Measurements from ENCODE around the gene RPS6KA5.
"Not testable (repeated sequence)": the region's sequence is repeated elsewhere in the genome, so short reads cannot be mapped to it uniquely, and the experiment has no call there.

RPS6KA5 gene

DNA sequence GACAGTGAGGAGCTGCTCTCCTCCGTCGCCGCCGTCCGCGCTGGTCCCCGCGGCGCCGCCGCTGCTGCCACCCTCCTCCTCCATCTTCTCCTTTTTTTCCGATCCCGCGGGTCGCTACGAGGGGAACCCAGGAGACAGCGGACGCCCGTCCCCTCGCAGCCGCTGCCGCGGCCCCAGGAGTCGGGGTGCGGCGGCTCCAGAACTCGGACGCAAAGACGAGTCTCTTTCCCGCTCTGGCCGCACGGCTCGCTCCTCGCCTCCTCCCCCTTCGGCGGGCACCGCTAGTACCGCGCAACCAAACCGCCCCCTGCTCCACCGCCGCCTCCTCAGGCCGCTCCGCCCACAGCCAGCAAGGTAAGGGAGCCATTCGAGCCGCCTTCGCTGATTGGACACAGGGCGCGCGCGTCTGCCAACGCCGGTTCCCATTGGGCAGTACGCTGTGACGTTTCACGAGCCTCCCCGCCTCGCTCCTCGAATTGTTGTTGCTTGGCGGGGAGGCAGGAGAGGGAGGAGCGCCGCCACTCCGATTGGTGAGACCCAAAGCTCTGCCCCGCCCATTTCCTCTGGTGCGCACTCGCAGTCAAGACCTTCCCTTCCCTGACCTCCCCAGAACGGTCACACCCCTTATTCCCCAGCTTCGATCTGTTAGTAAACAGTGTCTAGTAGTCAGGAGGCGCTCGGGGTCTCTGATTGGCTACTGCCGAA lies at the start of gene RPS6KA5:
RPS6KA5 (minus strand) TSS at position 291 of the 705 bp plus-strand sequence; CDS start at position 84, 207 bp downstream.
- DNase-seq = peak; percentile 97

GRCh38 chr14:91108941-91109611 lies 48.6 kb upstream of the RPS6KA5 start:
- no peak for DNase-seq

- DNase-seq = no peak
These were observed 42.7 kb upstream of the RPS6KA5 start for GRCh38 chr14:91103116-91103515.

DNA sequence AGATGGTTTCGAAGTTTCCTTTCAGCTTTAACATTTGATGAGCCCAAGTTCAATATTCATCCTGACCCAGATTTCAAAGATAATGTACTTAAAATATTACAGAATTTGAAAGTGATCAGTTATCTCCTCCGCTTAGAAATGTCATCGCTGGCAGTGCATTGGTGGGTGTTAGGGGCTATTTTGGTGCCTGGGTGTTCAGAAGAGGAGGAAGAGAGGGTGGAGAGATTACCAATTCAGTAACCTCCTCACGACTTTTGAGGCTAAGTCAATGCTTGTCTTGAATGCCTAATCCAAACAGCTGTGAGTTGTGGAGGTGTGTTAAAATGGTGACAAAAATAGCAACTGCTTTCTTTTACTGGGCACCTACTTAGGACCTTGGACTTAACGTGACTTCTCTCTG lies 39.7 kb upstream of the RPS6KA5 start:
- no peak for DNase-seq

GRCh38 chr14:91098591-91098990 lies 38.1 kb upstream of the RPS6KA5 start:
- DNase-seq = no peak

DNA sequence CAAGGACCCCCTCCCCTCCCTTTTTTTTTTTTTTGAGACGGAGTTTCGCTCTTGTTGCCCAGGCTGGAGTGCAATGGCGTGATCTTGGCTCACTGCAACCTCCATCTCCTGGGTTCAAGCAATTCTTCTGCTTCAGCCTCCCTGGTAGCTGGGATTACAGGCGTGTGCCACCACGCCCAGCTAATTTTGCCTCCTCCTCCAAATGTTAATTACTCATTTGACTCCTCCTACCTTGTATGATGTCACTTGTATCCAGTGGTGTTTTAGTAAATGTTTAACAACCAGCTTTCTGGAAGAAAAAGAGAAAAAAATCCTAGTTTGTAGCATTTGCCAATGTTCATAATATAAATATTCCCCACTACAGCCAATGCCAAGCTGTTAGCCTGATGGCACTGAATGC lies 37.2 kb upstream of the RPS6KA5 start:
- not testable (repeated sequence) for DNase-seq

DNA sequence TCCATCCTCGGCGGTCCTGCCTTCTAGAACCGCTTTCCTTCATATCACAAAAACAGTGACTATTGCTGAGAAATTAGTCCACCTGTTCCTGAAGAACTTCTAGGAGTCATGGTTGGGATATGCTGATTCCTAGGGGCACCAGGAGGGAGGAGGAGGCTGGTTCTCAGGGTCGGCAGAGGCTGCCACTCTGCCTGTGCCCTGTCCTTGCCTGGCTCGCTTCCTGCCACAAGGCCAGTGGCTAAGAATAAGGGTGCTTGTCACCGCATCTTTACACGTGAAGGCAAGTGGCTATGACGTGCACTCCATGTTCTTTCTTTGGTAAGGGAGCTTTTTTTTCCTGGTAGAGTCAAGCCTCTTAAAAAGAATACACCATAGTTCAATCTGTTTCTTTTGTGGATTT lies 34.7 kb upstream of the RPS6KA5 start:
- no peak for DNase-seq

- no peak for DNase-seq
These were observed 34.3 kb upstream of the RPS6KA5 start for GRCh38 chr14:91094772-91095171.

GRCh38 chr14:91093743-91094472 lies 33.5 kb upstream of the RPS6KA5 start:
- DNase-seq = not testable (repeated sequence)

- DNase-seq = no peak
These were observed 31.6 kb upstream of the RPS6KA5 start for GRCh38 chr14:91092073-91092472.

GRCh38 chr14:91090743-91091142 lies 30.3 kb upstream of the RPS6KA5 start:
- DNase-seq = no peak

GRCh38 chr14:91089958-91090535 lies 29.6 kb upstream of the RPS6KA5 start:
- DNase-seq = no peak

DNA sequence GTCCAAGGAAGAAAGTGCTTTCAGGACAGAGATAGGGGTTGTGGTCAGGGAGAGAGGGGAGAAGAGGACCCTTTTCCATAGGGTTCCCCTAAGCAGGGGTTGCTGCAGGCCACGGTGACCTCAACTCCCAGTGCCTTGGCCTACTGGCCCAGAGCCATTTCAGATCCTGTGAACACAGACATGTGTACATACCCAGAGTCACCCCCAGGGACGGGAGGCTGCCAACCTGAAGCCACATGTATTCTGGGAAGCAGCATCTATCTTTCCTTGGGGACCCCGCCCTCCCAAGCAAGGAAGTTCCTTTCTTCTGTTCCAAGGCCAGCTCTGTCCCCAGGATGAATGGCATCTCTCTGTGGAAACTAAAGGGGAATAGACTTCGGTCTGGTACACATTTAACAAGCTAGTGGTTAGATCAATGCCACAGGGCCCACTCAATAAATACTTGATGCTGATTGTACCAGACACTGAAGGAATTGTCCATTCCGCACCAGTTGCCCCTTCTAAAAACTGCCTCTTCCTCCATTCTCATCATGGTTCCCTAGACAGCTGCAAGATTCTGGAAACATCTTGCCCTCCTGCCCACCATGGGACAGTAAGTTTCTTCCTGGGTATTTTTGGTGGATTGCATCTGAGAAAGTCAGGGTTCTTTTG lies 28.3 kb upstream of the RPS6KA5 start:
- DNase-seq = no peak

DNA sequence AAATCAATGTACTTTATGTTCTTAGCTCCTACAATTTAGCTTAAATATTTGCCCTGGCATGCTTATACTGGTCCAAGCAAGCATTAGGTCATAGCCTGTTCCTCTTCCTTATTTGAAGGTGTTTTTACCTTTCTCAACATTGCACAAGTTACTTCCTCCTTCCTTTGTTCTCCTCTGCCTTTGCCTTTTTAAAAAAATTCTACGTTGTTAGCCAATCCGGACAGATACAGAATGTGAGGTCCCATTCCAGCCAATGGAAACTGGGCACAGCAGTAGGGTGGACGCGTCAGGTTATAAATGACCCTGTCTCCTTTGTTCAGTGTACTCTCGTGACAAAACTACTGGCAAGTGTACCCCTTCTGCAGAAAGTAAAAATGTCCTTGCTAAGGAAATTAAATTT lies 27.0 kb upstream of the RPS6KA5 start:
- not testable (repeated sequence) for DNase-seq

DNA sequence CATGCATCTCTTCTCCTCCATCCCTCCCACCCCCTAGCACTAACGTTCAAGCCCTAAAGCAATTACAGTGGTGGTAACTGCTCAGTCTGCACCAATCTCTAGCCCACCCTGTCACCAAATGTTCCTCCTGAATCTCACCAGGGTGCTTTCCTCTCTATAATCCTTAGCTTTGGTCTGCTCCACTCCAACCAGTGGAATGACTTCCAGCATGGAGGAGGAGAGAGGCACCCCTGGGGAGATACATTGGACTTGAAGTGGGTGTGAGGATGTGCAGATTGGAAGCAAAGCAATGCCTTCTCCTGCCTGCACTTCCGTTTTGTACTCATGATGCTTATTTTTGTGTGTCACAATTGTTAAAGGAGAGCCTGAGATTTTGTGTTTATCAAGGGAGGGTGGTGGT lies 24.1 kb upstream of the RPS6KA5 start:
- DNase-seq = no peak

DNA sequence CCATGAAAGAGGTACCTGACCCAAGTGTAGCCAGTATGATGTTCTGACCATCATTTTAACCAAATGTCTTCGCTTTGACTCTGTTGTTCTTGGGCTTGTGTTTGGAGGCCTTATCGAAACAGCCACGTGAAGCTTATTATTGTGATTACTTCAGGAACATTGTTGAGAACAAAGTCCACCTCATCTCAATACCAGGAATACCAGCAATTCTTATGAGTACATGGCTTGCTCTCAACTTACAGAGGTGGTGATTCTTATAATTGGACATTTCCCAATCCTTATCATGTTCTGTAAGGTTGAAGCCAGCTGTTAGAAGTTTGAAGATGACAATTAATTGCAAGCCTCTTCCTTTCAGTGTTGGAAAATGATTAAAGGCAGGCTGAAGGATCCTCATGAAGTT lies 21.8 kb upstream of the RPS6KA5 start:
- DNase-seq = no peak

- no peak for DNase-seq
These were observed 19.6 kb upstream of the RPS6KA5 start for GRCh38 chr14:91080071-91080470.

DNA sequence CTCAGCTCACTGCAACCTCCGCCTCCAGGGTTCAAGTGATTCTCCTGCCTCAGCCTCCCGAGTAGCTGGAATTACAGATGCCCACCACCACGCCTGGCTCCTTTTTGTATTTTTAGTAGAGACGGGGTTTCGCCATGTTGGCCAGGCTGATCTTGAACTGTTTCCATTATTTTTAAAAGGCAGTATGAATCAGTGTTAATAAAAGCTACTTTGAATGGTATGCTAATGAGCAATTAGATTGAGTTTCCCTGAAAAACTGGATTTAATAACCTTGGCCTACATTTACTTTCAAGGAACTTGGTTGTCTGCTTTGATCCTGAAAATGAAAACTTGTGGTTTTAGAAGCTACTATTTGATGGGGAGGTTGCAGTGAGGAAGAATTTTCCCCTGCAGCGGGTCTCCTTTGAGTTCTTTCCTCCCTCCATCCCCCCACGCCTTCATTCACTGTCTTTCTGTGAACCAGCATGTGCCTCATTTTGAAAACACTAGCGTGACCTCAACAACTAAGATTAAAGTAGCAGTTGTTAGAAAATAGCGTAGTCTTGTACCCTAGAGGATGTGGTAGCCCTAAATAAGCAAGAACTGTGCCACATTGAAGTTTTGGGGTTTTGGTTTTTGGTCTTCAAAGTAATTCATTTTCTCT lies 17.8 kb upstream of the RPS6KA5 start:
- DNase-seq = no peak

DNA sequence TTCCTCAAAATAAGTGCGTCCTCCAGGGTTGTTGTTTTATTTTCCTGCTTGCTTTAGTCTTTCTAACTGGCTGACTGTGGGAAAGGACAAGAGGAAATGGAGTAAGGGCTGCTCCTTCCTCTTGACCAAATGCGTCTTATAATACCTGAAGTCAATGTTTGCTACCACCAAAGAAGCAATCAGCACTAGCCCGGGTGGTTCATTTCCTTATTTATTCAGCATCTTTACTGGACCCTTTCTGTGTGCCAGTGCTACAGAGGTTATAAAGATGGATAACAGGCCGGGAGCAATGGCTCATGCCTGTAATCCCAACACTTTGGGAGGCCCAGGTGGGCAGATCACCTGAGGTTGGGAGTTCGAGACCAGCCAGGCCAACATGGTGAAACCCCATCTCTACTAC lies 15.1 kb upstream of the RPS6KA5 start:
- DNase-seq = no peak

GRCh38 chr14:91070572-91070971 lies 10.1 kb upstream of the RPS6KA5 start:
- DNase-seq = no peak

DNA sequence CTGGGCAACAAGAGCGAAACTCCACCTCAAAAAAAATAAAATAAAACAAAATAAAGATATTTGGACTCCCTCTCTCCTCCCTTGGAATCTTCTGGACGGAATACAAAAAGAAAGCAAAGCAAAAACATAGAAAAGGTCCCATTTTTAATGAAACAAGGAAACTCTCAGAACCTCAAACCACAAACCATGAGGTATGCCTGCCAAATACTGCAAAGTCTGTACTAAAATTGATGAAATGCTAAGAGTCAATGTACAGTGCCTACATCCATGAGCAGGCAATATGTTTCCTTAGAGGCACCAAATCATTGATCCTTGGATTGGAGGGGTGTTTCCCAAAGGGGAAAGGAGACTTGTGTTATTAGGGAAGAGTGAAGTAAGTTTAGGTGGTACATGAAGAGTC lies 8.2 kb upstream of the RPS6KA5 start:
- DNase-seq = no peak

DNA sequence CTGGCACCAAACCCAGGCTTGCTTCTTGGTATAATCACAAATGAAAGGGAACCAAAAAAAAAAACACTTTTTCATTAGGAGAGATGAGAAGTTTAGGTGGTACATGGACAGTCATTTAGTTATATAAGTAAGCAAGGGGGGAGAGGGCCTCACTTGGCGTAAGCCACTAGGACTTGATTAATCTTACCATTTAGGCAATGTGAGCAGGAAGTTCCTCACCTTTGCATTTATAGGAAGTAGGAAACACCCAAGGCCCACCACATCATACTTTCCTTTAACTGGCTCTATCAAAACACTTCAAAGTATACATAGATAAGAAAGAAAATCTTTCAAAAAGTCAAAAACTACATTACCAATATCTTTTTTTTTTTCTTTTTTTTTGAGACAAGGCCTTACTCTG lies 6.7 kb upstream of the RPS6KA5 start:
- no peak for DNase-seq

GRCh38 chr14:91065266-91065665 lies 4.8 kb upstream of the RPS6KA5 start:
- DNase-seq = no peak

Measured in cortex of kidney (tissue), 1 donor.